MG63 (cell line): ENCODE results near the gene PLB1. TPM values are rescaled to one million over a fixed set of nuclear protein-coding genes. Genes with fewer than 3 reads are reported as not detected.

ENCODE experiments used
- DNase-seq: peaks from one replicate; pipeline ENCODE4 v3.0.0-alpha.2; 2020
- H3K27me3 ChIP-seq: fragments of 250-450 bp; sonication (Bioruptor Pico); 2 replicates; pipeline ENCODE4 v1.5.1; 2020; ENCODE audit warnings: mild to moderate bottlenecking, moderate library complexity
- H3K36me3 ChIP-seq: fragments of 250-450 bp; sonication (Bioruptor Pico); 2 replicates; pipeline ENCODE4 v1.5.1; 2020; ENCODE audit warnings: mild to moderate bottlenecking, moderate library complexity
- H3K4me3 ChIP-seq: fragments of 250-450 bp; sonication (Bioruptor Pico); 2 replicates; pipeline ENCODE4 v1.5.1; 2020; ENCODE audit warnings: mild to moderate bottlenecking, moderate library complexity
- H3K9me3 ChIP-seq: fragments of 250-450 bp; sonication (Bioruptor Pico); 2 replicates; pipeline ENCODE4 v1.5.1; 2020; ENCODE audit warnings: mild to moderate bottlenecking, moderate library complexity
- total RNA-seq: library from RNA; depleted of rRNA; stranded (reverse); fragments of >200 nt; shearing (Covaris generic); gene quantifications from 2 replicates; pipeline ENCODE4 v1.2.3, GENCODE V29; 2014; ENCODE audit warnings: low replicate concordance

The PLB1 gene
- total RNA-seq, 1 experiment from 2014 or later = not detected

DNA sequence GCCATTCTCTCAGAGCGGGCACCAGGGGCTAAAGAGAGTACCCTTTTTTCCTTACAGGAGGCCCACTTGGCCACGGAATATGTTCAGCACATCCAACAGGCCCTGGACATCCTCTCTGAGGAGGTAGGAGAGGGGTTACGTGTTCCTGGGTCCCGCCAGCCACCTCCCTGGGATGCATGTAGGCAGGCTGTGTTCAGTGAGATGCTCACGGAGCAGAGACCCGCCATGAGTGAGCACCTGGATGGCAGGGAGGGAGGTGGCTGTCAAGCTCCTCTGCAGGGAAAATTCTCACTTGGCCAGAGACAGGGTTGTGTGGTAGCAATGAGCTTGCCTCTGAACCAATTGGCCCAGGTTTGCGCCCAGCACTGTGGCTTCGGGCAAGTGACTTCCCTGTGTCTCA, 132.6 kb downstream of the PLB1 start:
- no peaks in the 10 kb centered on the region for H3K27me3 ChIP-seq
- no peak for DNase-seq
- no peaks in the 10 kb centered on the region for H3K36me3 ChIP-seq
- H3K4me3 ChIP-seq = no peak overlapping the region
- H3K9me3 ChIP-seq = no peaks in the 10 kb centered on the region

- H3K4me3 ChIP-seq = no peak overlapping the region
- no peaks in the 10 kb centered on the region for H3K36me3 ChIP-seq
- H3K27me3 ChIP-seq = no peaks in the 10 kb centered on the region
- H3K9me3 ChIP-seq = no peaks in the 10 kb centered on the region
- no peak for DNase-seq
Measured at GRCh38 chr2:28628987-28629386, 133.1 kb downstream of the PLB1 start.

DNA sequence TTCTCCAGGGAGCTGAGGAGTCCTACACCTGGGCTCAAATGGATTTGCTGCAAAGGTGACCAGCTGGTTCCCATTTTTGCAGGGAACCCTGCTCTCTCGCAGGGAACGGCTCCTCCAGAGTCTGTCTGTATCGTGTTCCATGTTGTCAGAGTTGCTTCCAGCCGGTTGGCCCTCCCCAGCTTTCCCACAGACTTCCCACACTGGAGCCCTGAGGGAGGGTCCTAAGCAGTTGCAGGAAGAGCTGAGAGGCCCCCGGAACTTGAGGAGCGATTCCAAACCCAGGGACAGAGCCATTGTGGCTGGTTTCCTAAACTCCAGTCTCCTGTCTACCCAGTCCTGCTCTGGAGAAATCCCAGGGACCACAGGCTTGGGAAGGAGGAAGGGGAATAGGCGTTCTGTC, 134.1 kb downstream of the PLB1 start:
- H3K4me3 ChIP-seq = no peak overlapping the region
- no peaks in the 10 kb centered on the region for H3K36me3 ChIP-seq
- H3K9me3 ChIP-seq = no peaks in the 10 kb centered on the region
- H3K27me3 ChIP-seq = no peaks in the 10 kb centered on the region
- DNase-seq = no peak

DNA sequence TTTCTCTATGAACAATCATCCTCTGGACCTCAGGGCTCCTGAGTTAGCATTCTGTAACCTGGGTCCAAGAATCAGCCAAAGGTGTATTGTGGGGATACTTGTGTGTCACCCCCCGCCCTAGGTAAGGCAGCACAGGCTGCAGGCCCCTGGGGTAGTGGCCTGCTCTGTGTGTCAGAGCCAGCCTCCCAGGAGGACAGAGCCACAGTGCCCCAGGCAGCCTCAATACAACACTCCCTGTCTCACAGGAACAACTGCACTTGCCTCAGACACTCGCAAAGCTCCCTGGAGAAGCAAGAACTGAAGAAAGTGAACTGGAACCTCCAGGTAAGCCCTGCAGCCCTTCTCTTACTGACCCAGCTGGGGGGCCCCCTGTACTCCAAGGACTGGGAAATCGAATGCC, 134.5 kb downstream of the PLB1 start:
- H3K9me3 ChIP-seq = no peaks in the 10 kb centered on the region
- no peaks in the 10 kb centered on the region for H3K36me3 ChIP-seq
- H3K4me3 ChIP-seq = no peak overlapping the region
- DNase-seq = no peak
- H3K27me3 ChIP-seq = no peaks in the 10 kb centered on the region

GRCh38 chr2:28631514-28632206, 135.8 kb downstream of the PLB1 start:
- no peaks in the 10 kb centered on the region for H3K27me3 ChIP-seq
- DNase-seq = no peak
- no peaks in the 10 kb centered on the region for H3K36me3 ChIP-seq
- H3K9me3 ChIP-seq = no peaks in the 10 kb centered on the region
- no peak overlapping the region for H3K4me3 ChIP-seq

DNA sequence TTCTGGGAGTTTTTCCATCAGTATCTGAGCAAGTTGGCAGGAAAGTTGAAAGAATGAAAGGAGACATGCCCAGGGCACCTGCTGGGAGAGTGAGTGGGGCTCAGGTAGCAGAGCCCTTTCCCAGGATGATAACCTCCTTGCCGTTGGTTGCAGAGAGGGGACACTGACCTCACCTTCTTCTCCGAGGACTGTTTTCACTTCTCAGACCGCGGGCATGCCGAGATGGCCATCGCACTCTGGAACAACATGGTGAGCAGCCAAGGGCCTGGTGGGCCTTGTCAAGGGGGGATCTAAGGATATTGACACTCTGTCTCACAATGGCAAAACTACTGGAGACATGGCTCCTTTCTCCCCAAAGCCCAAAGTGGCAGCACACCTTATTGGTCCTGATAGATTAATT, 136.9 kb downstream of the PLB1 start:
- Histone ChIP-seq H3K36me3 (no peaks in the 10 kb centered on the region), H3K27me3 (no peaks in the 10 kb centered on the region), H3K4me3 (no peak overlapping the region), H3K9me3 (no peaks in the 10 kb centered on the region)
- no peak for DNase-seq

- H3K36me3 ChIP-seq = no peaks in the 10 kb centered on the region
- H3K9me3 ChIP-seq = no peaks in the 10 kb centered on the region
- no peak for DNase-seq
- H3K4me3 ChIP-seq = no peak overlapping the region
- no peaks in the 10 kb centered on the region for H3K27me3 ChIP-seq
Measured at GRCh38 chr2:28633204-28633603, 137.3 kb downstream of the PLB1 start.

GRCh38 chr2:28633746-28634145, 137.9 kb downstream of the PLB1 start:
- H3K9me3 ChIP-seq = no peaks in the 10 kb centered on the region
- no peak overlapping the region for H3K4me3 ChIP-seq
- peak; percentile 84 for DNase-seq
- no peaks in the 10 kb centered on the region for H3K36me3 ChIP-seq
- no peaks in the 10 kb centered on the region for H3K27me3 ChIP-seq

GRCh38 chr2:28635191-28635611, 139.3 kb downstream of the PLB1 start:
- DNase-seq = no peak
- no peaks in the 10 kb centered on the region for H3K36me3 ChIP-seq
- H3K9me3 ChIP-seq = no peaks in the 10 kb centered on the region
- no peaks in the 10 kb centered on the region for H3K27me3 ChIP-seq
- H3K4me3 ChIP-seq = no peak overlapping the region

DNA sequence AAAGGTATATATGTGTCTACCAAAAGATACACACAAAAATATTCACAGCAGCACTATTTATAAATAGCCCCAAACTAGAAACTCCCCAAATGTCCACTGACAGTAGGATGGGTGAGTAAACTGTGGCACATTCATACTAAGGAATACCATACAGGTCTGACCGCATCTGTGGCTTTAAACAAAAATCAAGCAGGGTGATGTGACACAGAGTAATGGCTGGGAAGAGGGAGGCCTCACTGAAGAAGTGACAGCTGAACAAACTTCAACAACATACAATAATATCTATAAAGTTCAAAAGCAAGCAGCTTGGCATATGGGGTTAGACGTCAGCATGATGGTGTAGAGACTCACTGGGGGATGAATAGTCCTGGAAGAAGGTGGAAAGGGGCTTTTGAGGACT, 140.6 kb downstream of the PLB1 start:
- no peaks in the 10 kb centered on the region for H3K9me3 ChIP-seq
- no peaks in the 10 kb centered on the region for H3K36me3 ChIP-seq
- DNase-seq = no peak
- no peaks in the 10 kb centered on the region for H3K27me3 ChIP-seq
- H3K4me3 ChIP-seq = no peak overlapping the region

DNA sequence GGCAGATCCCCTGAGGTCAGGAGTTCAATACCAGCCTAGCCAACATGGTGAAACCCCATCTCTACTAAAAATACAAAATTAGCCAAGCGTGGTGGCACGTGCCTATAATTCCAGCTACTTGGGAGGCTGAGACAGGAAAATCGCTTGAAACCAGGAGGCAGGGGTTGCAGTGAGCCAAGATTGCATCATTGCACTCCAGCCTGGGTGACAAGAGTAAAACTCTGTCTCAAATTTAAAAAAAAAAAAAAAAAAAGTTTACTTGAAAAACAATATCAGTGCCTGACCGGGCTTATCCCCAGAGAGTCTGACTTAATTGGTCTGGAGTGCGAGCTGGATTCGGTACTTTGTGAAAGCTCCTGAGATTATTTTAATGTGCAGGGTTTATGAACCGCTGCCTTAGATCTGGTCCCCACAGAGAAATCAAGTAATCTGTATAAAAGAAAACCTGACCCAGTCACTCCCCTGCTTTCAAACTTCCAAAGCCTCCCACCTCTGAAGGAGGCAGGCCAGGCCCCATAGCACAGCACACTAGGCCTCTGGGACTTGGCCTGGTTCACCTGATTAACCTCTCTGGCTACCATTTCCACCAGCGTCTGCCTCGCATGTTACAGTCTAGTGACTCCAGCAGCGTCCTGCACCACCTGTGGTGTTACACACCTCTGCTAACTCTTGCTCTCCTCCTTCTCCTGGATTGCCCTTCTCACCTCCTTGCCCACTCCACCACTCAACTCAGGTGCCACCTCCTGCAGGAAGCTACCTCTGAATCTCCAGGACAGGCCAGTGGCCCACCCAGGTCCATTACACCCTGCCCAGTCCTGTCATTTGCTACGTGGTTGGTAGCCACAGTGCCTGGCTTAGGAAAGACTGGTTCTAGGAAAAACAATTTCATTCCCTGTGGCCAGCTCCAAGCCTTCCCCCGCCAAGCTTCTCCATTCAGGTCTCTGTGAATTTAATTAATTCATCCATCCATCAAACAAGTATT, 141.5 kb downstream of the PLB1 start:
- Histone ChIP-seq H3K36me3 (no peaks in the 10 kb centered on the region), H3K9me3 (no peaks in the 10 kb centered on the region), H3K27me3 (no peaks in the 10 kb centered on the region), H3K4me3 (no peak overlapping the region)
- DNase-seq = no peak

DNA sequence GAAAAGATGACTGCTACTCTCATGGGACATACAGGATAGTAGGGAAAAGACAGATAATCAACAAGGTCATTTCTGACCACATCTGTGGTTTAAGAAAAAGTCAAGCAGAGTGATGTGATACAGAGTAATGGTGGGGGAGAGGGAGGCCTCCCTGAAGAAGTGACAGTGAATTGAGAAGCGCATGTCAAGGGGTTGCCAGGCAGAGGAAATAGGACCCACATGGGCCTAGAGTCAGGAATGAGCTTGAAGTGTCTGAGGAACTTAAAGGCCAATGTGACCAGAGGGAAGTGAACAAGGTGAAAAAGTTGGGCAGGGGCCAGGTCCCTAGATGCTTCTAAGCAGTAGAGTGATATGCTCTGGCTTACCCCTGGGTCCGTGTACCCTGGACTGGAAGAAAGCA, 142.2 kb downstream of the PLB1 start:
- Histone ChIP-seq H3K36me3 (no peaks in the 10 kb centered on the region), H3K4me3 (no peak overlapping the region), H3K9me3 (no peaks in the 10 kb centered on the region), H3K27me3 (no peaks in the 10 kb centered on the region)
- DNase-seq = no peak

DNA sequence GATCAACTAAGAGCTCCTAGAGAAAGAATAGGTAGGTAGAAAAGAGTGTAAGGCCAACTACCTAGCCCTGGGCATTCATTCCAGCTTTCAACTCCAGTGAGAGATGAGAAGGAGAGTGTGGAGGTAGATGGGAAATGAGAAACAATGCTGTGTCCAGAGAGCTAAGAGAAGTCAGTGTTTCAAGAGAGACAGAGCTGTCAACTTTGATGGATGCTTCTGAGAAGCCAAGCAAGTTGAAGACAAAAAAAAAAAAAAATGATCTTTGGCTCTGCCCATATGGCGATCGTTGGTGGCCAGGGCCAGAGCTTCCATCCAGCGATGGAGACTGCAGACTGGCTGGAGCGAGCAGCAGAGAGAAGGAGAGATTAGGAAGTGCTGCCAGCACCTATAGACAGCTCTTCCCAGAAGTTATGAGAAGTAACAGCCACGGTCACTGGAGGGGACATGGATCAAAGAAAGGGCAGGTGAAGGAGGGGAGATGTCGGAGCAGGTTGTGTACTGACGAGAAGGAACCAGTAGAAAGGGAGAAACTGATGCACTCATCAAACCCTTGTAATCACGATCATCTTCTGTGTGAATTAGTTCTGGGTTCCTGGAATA, 143.3 kb downstream of the PLB1 start:
- no peak overlapping the region for H3K4me3 ChIP-seq
- H3K9me3 ChIP-seq = no peaks in the 10 kb centered on the region
- H3K36me3 ChIP-seq = no peaks in the 10 kb centered on the region
- no peaks in the 10 kb centered on the region for H3K27me3 ChIP-seq
- DNase-seq = no peak

GRCh38 chr2:28639836-28640235, 144.0 kb downstream of the PLB1 start:
- no peaks in the 10 kb centered on the region for H3K36me3 ChIP-seq
- no peak overlapping the region for H3K4me3 ChIP-seq
- no peaks in the 10 kb centered on the region for H3K27me3 ChIP-seq
- no peaks in the 10 kb centered on the region for H3K9me3 ChIP-seq
- DNase-seq = no peak

DNA sequence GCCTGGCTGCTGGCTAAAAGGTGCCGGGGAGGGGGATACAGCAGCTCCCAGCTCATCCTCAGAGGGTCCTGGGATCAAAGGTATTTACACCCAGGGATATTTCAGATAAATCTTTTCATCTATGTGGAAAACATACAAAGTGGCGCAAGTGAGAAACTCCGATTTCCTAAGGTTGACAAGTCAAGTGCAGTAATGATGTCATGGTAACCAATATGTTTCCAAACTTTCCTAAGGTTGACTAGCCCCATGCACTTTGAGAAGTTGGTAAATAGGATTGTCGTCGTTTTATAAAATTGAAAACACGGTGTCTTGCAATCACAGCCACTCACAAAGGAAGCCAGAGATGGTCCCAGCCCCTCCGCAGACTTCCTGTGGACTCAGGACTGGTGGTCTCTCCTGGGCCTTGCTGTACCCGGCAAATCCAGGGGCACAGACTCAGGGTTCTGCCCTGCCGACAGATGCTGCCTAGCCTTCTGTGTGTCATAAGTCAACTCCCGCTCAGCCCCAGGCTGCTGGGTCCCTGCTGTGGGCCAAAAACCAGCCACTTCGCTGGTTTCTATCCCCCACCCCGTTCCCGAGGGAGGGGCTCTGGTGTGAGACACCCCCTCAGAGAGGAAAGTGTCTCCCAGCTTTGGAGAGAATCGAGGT, 144.5 kb downstream of the PLB1 start:
- DNase-seq = no peak
- Histone ChIP-seq H3K27me3 (no peaks in the 10 kb centered on the region), H3K9me3 (no peaks in the 10 kb centered on the region), H3K36me3 (no peaks in the 10 kb centered on the region), H3K4me3 (no peak overlapping the region)

DNA sequence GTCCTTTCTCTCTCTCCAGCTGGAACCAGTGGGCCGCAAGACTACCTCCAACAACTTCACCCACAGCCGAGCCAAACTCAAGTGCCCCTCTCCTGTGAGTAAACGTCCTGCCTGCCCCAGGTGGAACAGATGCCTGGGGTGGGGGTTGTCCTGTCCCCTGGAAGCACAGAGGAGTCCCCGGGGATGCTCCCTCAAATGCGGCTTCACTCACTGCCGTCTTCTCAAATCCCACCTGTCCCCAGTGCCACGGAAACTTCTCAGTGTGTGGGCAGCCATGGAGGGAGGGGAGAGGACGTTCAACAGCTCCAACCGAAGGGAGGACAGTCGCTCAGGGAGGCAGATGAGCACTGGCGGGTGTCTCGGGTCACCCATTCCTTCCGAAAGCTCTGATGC, 145.0 kb downstream of the PLB1 start:
- no peaks in the 10 kb centered on the region for H3K36me3 ChIP-seq
- DNase-seq = no peak
- no peak overlapping the region for H3K4me3 ChIP-seq
- no peaks in the 10 kb centered on the region for H3K27me3 ChIP-seq
- no peaks in the 10 kb centered on the region for H3K9me3 ChIP-seq

- Histone ChIP-seq H3K4me3 (no peak overlapping the region), H3K9me3 (no peaks in the 10 kb centered on the region), H3K36me3 (no peaks in the 10 kb centered on the region), H3K27me3 (no peaks in the 10 kb centered on the region)
- no peak for DNase-seq
Measured at GRCh38 chr2:28642796-28643195, 146.9 kb downstream of the PLB1 start.
